Endothelial cell of umbilical vein (primary cell): ENCODE results near the gene CORO2B. TPM values are rescaled to one million over a fixed set of nuclear protein-coding genes. Genes with fewer than 3 reads are reported as not detected.

Source experiments
- BruUV-seq: library from RNA; stranded (reverse); fragments of 400-500 nt; replicated peaks from 2 replicates; lab custom pipeline; 2021; lab: Mats Ljungman, UMichigan
- CTCF ChIA-PET: fragments of 300-600, 350-600 bp; sonication (Branson Sonifier 250); formaldehyde crosslinking; loops from one replicate; lab custom pipeline; 2021; ENCODE audit warnings: antibody characterized with exemption, inconsistent platforms; lab: Charles Lee
- POLR2A ChIA-PET: fragments of 300-600, 350-600 bp; sonication (Branson Sonifier 250); formaldehyde crosslinking; loops from one replicate; lab custom pipeline; 2021; ENCODE audit warnings: antibody characterized with exemption, inconsistent platforms; lab: Charles Lee
- DNase-seq: peaks from one replicate; pipeline ENCODE4 v3.0.0-alpha.2; 2011; ENCODE audit warnings: low read depth, low spot score
- FAIRE-seq: peaks from 2 replicates; lab custom pipeline; 2011; peaks lifted over from hg19 to GRCh38; lab: Jason Lieb, UNC
- H2AFZ ChIP-seq: 2 replicates; pipeline ENCODE4 v1.6.0; 2012; ENCODE audit warnings: low read depth, low read length, control low read depth, inconsistent platforms
- H3K27ac ChIP-seq: 2 replicates; pipeline ENCODE4 v1.5.1; 2011; ENCODE audit warnings: low read depth, mild to moderate bottlenecking, control low read depth, low read length, moderate library complexity; ENCODE audit not compliant: insufficient read depth
- H3K27me3 ChIP-seq, 2 experiments: 2 replicates each; pipeline versions ENCODE4 v1.6.0 to v1.6.1; 2011; ENCODE audit warnings: low read length in 2 of 2, mixed read lengths in 1 of 2; ENCODE audit not compliant: control insufficient read depth in 2 of 2, insufficient read depth in 2 of 2
- H3K36me3 ChIP-seq, 2 experiments: 2 replicates in 1 of 2; 3 replicates in 1 of 2; pipeline ENCODE4 v1.5.1; 2011; ENCODE audit warnings: low read length in 2 of 2, mild to moderate bottlenecking in 1 of 2, moderate library complexity in 1 of 2; ENCODE audit not compliant: control insufficient read depth in 2 of 2, insufficient read depth in 2 of 2; ENCODE audit errors: extremely low read depth in 1 of 2
- H3K4me1 ChIP-seq: 3 replicates; pipeline ENCODE4 v1.5.1; 2011; ENCODE audit warnings: mild to moderate bottlenecking, low read length; ENCODE audit not compliant: control insufficient read depth, insufficient read depth; ENCODE audit errors: extremely low read depth
- H3K4me2 ChIP-seq: 2 replicates; pipeline ENCODE4 v1.6.1; 2011; ENCODE audit warnings: low read length, control low read depth, mixed read lengths; ENCODE audit not compliant: insufficient read depth
- H3K4me3 ChIP-seq, 3 experiments: fragments of 200-600 bp in 1 of 3; sonication (generic), shearing (Covaris generic) in 1 of 3; replicated peaks in 1 of 3; 2 replicates each; pipeline ENCODE4 v1.5.1; 2011 to 2016; ENCODE audit warnings: control low read depth in 3 of 3, low read length in 3 of 3, mild to moderate bottlenecking in 2 of 3, inconsistent platforms in 1 of 3, low read depth in 1 of 3, moderate library complexity in 1 of 3; ENCODE audit not compliant: insufficient read depth in 1 of 3
- H3K79me2 ChIP-seq: 2 replicates; pipeline ENCODE4 v1.6.0; 2012; ENCODE audit warnings: low read length, inconsistent platforms; ENCODE audit not compliant: control insufficient read depth, insufficient read depth
- H3K9ac ChIP-seq: replicated peaks from 2 replicates; pipeline ENCODE3; 2011; ENCODE audit warnings: low read length, control low read depth; ENCODE audit not compliant: insufficient read depth; ENCODE audit errors: extremely low read depth
- H3K9me1 ChIP-seq: replicated peaks from 3 replicates; pipeline ENCODE4 v1.6.0; 2011; ENCODE audit warnings: mild to moderate bottlenecking, low read length; ENCODE audit not compliant: control insufficient read depth, insufficient read depth; ENCODE audit errors: extremely low read depth
- H3K9me3 ChIP-seq: replicated peaks from 2 replicates; pipeline ENCODE4 v1.5.1; 2012; ENCODE audit warnings: low read length, inconsistent platforms; ENCODE audit not compliant: control insufficient read depth, insufficient read depth
- H4K20me1 ChIP-seq: replicated peaks from 2 replicates; pipeline ENCODE3; 2011; ENCODE audit warnings: mild to moderate bottlenecking, low read length; ENCODE audit not compliant: control insufficient read depth, insufficient read depth; ENCODE audit errors: extremely low read depth
- CTCF ChIP-seq, 2 donors: IDR thresholded peaks; 1 replicate in 1 of 2; 2 replicates in 1 of 2; pipeline ENCODE4 v1.5.1; 2011; ENCODE audit warnings: low read length in 2 of 2, mild to moderate bottlenecking in 2 of 2, moderate library complexity in 2 of 2, control low read depth in 1 of 2, inconsistent platforms in 1 of 2, low read depth in 1 of 2; ENCODE audit not compliant: insufficient read depth in 1 of 2; ENCODE audit errors: extremely low read depth in 1 of 2
- EZH2 ChIP-seq: IDR thresholded peaks from 2 replicates; pipeline ENCODE4 v1.6.1; 2012; ENCODE audit warnings: borderline replicate concordance, low read depth, mild to moderate bottlenecking, moderate library complexity, low read length, inconsistent platforms; ENCODE audit not compliant: severe bottlenecking
- FOS ChIP-seq: IDR thresholded peaks from 2 replicates; pipeline ENCODE4 v1.6.1; 2011; ENCODE audit warnings: mild to moderate bottlenecking, low read length, moderate library complexity, borderline replicate concordance; ENCODE audit not compliant: insufficient read depth
- GATA2 ChIP-seq: IDR thresholded peaks from 2 replicates; pipeline ENCODE4 v1.7.0; 2011; ENCODE audit warnings: low read depth, mild to moderate bottlenecking, moderate library complexity, mixed read lengths, low read length; ENCODE audit not compliant: insufficient read length, insufficient read depth
- JUN ChIP-seq: IDR thresholded peaks from 2 replicates; pipeline ENCODE4 v1.6.1; 2011; ENCODE audit warnings: borderline replicate concordance, low read depth; ENCODE audit not compliant: insufficient read length, insufficient read depth
- MAX ChIP-seq: IDR thresholded peaks from 2 replicates; pipeline ENCODE4 v1.6.1; 2011; ENCODE audit not compliant: insufficient read depth, insufficient read length
- MYC ChIP-seq: IDR thresholded peaks from one replicate; pipeline ENCODE4 v1.6.1; 2011; ENCODE audit warnings: mild to moderate bottlenecking, low read depth, low read length
- POLR2A ChIP-seq: IDR thresholded peaks from 2 replicates; pipeline ENCODE4 v1.6.1; 2012; ENCODE audit warnings: low read depth, mild to moderate bottlenecking, control low read depth, low read length
- POLR2AphosphoS5 ChIP-seq: IDR thresholded peaks from 2 replicates; pipeline ENCODE4 v1.6.1; 2012; ENCODE audit warnings: low read depth, mild to moderate bottlenecking, control low read depth, low read length, moderate library complexity; ENCODE audit not compliant: insufficient read depth
- dilution Hi-C: fragments of 300-500 bp; cut with MboI; formaldehyde crosslinking; loops from one replicate; pipeline ENCODE4 v1.15.0; 2019; ENCODE audit warnings: low sequenced_read_pairs; ENCODE audit not compliant: extremely low pct_ligation_motif_present
- intact Hi-C: fragments of 100-400 bp; cut with micrococcal nuclease; formaldehyde crosslinking; loops from one replicate; pipeline ENCODE4 v1.10.0; 2022
- polyA plus RNA-seq, 4 experiments: library from polyadenylated mRNA; depleted of rRNA in 3 of 4; stranded (reverse) in 3 of 4; unstranded in 1 of 4; fragments of >200 nt; gene quantifications; 2 replicates each; pipeline versions ENCODE4 v1.2.1 to v1.2.3, GENCODE V29; 2011 to 2012; ENCODE audit warnings: missing spikeins in 1 of 4
- total RNA-seq: library from RNA; stranded (reverse); gene quantifications from 2 replicates; pipeline ENCODE4 v1.2.3, GENCODE V29; 2021

Gene CORO2B
- total and polyA plus RNA-seq, 2 donors (not counting 3 experiments of a cell fraction or from before 2014, with no cell fraction given): 2.4 to 3.7 TPM

GRCh38 chr15:68552773-68553172, 26.0 kb upstream of the CORO2B start:
- Histone ChIP-seq H2AFZ (no peak overlapping the region), H3K4me1 (peaks cover 8% of the 10 kb centered on the region), H3K9ac (no peak overlapping the region), H3K27ac (no peak overlapping the region), H3K4me3 (no peak overlapping the region), H3K4me2 (no peak overlapping the region), H3K79me2 (no peaks in the 10 kb centered on the region), H3K9me1 (no peaks in the 10 kb centered on the region), H3K27me3 (peaks cover 5% of the 10 kb centered on the region in 2 experiments), H3K36me3 (no peaks in the 10 kb centered on the region), H4K20me1 (no peaks in the 10 kb centered on the region), H3K9me3 (no peaks in the 10 kb centered on the region)
- intact Hi-C loops: loop anchor here (5.0 kb wide), 2 partner anchors 270 to 300 kb away; partner anchors contain the start of gene ANP32A
- dilution Hi-C loops: no loop called here
- DNase-seq (no peak), FAIRE-seq (peak; percentile 72)
- TF ChIP-seq EZH2: no peak
- TF ChIP-seq FOS: peak; percentile 8
- no TSS peak for BruUV-seq
- CTCF ChIA-PET: interaction anchor here (0.8 to 18.5 kb wide), 12 partner anchors 12 to 371 kb away, joined by 3 to 728 read pairs (median 4); no protein-coding TSS in a partner anchor
- POLR2A ChIA-PET: no interaction called here

- Histone ChIP-seq H3K4me1 (peaks cover 8% of the 10 kb centered on the region), H2AFZ (no peak overlapping the region), H3K4me3 (no peak overlapping the region), H3K4me2 (no peak overlapping the region), H3K36me3 (no peaks in the 10 kb centered on the region), H3K9ac (no peak overlapping the region), H3K27ac (no peak overlapping the region), H3K27me3 (peaks cover 2 to 9% of the 10 kb centered on the region in 2 experiments), H3K9me1 (no peaks in the 10 kb centered on the region), H4K20me1 (no peaks in the 10 kb centered on the region), H3K79me2 (no peaks in the 10 kb centered on the region), H3K9me3 (no peaks in the 10 kb centered on the region)
- TF ChIP-seq MYC (no peak), CTCF (IDR thresholded peaks at IDR 0.05; ENCODE audit: extremely low read depth in 1 of 2, insufficient read depth in 1 of 2, low read depth in 1 of 2, low read length in 2 of 2) (no peak), MAX (no peak), FOS (no peak), POLR2AphosphoS5 (no peak), JUN (no peak), POLR2A (no peak), EZH2 (no peak), GATA2 (no peak)
- dilution Hi-C loops: no loop called here
- CTCF ChIA-PET: interaction anchor here (0.6 to 18.5 kb wide), 34 partner anchors 11 to 504 kb away, joined by 3 to 728 read pairs (median 4); no protein-coding TSS in a partner anchor
- no TSS peak for BruUV-seq
- POLR2A ChIA-PET: no interaction called here
- intact Hi-C loops: loop anchor here (5.0 kb wide), 2 partner anchors 269 to 301 kb away; partner anchors contain the start of gene ANP32A
- DNase-seq: no peak
- FAIRE-seq: no peak
Observed at GRCh38 chr15:68553314-68553993, 25.3 kb upstream of the CORO2B start.
